GM18858 (cell line): Measurements from ENCODE around the gene ESRRB.

Source experiments
- ATAC-seq: cut with Tn5 transposase; IDR thresholded peaks from one replicate; pipeline ENCODE4 v1.9.1; 2021; ENCODE audit not compliant: unreplicated experiment

Gene ESRRB

DNA sequence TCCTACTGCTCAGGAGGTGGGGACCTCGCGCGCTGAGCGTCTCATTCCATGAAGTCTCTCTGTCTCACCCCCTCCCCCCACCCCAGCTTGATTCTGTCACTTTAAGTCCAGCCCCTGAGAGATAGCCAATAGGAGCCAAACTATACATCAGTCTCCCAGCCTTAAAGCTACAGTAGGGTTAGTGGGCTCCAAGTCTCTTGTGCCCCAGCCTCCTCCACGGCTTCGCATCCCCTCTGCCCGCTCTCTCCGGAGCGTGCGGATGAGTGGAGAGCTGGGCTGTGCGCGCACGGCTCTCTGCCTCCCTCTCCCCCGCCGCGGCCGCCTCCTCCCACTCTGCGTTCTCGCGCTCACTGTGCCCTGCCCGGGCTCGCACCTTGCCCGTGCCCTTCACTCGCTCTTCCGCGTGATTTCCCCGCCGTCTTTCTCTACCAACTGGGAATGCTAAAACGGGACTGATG, at the start of gene ESRRB:
ESRRB (plus strand) TSS at position 191 of the 458 bp plus-strand sequence; CDS start at position 456, 265 bp downstream.
- ATAC-seq = no peak

DNA sequence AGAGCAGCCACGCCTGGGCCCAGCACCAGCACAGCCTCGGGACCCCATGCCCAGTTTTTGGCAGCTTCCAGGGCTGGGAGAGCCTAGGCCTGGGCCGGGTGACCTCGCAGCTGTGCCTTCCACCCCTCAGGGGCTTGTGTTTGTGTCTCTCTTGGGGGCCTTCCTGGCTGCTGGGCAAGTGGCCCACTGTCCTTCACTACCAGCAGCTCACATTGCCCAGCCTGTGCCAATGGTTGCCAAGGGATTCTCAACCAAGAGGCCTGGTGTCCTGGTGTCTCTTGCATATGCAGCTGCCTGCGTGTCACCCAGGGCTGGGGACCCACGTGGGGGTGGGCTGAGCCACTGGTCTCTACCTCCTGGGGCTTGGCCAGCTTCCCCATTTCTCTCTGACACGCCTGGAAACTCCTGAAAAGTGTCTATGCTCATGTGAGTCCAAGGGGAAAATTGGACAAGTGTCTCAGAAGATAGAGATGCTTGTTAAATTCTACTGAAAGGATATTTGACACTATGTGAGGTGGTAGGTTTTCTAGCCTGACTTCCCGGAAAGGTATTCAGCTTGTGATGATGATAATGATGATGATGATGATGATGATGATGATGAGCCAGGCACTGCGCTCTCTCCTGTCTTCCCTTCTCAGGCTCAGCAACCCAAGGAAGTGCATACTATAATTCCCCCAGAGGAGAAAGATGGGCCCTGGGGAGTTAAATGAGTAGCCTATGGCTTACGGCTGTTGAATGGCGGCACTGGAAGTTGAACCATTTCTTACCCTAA, 48.8 kb upstream of the ESRRB start:
- ATAC-seq = no peak

DNA sequence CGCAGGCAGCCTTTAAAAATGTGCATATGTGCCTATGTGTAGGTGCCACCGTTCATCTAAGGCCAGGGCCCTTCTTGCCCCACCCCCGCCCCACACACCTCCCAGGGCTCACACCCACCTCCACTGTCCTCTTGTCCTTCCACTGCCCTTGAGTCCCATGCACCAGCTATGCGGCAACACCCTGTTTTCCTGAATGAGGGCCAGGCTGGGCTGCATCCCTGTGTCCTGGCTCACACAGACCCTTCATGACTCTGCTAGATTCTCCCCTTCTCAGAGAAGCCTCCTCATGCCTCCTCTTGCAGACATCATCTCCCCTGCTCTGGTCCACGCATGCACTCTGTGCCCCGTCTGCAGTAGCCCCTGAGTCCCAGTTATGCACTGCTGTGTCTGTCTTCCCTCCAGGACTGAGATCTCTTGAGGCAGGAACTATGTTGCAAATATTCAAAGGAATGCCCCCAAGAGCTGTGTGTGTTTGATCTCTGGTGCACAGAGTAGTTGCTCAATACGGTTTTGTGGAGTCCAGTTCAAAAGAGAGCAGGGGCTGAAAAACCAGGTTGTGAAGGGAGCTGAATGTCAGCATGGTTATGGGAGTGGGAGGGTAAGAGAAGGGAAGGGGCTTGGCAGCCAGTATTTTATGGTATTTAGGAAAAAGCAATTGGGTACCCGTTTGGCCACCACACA, 47.3 kb upstream of the ESRRB start:
- ATAC-seq = no peak

DNA sequence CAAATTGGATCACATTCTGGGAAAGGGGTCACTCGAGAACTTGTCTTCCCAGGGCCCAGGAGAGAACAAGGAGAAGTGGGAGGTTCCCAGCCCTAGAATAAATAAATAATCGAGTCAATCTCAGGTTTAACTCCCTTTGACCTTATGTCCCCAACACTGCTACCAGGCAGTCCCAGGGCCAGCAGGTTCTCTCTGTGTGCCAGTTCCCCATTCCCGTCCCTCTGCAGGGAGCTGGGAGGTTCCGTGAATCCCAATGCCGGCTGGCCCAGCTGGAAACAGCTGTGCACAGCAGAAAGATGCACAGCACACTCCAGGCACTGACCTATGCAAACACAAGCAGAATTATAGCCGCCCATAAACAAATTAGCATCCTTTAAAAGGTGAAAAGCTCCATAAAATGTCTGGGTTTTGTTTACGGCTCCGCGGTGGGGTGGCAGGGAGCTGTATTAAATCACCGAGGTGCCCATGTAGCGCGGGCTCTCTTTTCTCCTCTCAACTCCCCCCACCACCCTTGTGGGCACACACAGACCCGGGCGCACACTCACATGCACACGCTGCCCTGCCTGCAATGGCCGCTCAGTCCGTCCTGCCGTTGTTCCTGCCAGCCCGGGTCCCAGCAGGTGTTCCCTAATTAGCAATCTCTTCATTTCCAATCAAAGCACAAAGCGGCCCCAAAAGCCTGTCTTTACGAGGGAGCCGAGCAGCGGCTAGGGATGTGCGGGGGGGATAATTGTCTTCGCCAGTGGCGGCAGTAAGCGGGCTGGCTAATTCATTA, 46.6 kb upstream of the ESRRB start:
- no peak for ATAC-seq

DNA sequence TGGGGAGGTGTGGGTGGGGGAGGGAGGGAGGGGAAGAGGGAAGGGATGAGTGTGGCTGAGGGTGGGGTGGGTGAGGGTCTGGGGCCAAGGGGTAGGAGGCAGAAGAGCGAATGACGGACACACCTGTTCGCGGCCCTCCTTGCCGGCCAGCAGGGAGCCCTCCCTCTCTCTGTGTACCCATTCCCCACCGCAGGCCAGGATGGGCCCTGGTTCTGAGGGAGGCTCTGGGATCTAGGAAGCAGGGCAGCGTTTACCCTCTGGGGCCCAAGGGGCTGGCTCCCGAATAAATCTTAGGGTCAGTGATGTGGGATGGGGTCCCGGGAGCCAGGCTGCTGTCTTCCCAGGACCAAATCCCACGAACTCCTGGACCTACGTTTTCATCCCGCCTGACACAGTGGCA, 46.0 kb upstream of the ESRRB start:
- ATAC-seq = no peak

DNA sequence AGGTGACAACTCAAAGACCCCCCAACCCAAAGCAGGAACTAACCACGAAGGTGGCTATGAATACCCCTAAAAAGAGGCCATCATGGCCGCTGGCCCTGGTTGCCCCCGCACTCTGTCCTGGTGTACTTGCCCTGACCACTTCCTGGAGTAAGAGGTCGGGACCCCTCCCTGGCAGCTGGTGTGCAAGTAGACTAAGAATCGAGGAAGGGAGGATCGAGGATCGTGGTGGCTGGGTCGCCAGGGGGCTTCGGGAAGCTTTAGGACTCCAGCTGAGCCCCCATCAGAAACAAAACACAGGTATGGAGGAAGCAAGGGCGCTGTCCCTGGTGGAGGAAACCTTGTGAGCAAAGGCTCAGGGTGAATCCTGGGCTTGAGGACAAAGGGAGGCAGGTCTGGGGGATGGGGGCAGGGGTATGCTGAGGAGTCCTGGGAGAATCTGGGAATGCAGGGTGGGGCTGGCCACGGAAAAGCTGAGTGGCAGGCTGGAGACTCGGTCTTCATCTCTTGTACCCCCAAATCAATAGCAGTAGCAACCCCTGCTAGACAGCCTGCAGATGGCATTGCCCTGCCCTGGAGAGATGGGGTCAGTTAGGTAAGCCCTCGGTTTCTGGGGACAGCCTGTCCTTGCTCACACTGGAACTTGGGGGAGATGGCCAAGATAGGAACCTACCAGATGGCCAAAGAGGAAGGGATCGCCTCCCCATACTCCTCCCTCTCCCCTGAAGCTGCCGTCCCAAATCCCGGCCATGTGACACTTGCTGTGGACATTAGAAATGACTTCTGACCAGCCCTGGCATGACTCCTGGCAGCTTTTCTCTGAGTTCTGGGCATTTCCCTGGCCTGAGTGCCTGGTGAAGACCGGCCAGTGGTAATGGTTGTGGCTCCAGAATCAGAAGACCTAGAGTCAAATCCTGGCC, 45.3 kb upstream of the ESRRB start:
- no peak for ATAC-seq

DNA sequence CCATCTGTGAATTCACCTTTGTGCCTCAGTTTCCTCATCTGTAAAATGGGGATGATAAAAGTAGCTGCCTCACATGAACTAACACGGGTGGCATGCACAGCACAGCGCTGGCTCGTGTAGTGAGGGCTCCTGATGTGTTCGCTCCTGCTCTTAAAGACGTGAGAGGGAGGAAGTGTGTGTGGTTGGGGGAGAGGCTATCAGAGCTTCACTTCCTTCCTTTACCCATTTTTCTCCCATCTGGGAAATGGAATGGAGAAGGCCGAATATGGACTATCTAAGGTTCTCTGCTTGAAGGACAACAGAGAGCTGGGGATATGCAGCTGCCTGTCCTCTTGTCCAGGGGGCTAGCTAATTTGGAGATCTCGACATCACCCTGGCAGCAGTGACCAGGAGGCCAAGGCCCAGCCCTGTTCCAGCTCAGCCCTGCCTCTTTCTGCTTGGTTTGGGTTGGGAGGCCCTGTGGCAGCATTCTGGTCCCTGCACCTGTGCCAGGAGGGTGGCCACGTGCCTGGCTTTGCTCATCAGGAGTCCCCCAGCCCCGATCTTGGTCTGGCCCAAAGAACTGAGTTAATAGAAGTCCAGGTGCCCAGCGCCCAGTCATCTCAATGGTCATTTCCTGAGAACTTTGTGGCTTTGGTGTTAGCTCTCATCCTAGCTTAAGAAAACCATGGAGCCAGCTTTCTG, 44.5 kb upstream of the ESRRB start:
- no peak for ATAC-seq

DNA sequence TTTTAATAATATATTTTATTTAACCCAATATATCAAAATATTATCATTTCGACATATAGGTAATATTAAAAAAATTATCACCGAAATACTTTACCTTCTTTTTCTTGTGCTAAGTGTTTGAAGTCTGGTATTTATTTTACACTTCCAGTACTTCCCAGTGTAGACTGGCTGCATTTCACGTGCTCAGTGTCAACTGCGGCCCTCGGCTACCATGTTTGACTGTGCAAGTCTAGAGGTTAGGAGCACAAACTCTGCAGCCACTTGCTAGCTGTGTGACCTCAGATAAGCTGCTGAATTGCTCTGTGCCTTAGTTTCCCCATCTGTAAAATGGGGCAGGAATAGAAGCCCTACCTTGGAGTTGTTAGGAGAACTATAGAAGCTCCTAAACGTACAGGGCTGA, 42.3 kb upstream of the ESRRB start:
- ATAC-seq = no peak

DNA sequence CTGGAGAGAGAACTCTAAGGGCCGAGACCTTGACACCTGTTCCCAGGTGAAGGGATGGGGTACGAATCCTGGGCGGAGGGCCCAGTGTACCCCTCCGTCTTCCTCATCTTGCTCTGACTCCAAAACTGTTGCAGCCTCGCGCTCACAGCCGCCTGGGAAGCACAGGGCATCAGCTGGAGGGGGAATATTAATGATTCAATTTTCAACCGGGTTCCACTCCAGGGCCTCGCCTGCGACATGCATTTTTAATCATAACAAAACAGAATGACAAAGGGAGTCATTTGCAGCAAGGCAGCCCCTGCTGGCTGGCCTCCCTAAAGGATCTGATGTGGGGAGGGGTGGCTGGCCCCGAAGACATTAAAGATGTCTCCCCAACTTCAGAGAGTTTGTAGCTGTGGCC, 41.6 kb upstream of the ESRRB start:
- ATAC-seq = no peak

DNA sequence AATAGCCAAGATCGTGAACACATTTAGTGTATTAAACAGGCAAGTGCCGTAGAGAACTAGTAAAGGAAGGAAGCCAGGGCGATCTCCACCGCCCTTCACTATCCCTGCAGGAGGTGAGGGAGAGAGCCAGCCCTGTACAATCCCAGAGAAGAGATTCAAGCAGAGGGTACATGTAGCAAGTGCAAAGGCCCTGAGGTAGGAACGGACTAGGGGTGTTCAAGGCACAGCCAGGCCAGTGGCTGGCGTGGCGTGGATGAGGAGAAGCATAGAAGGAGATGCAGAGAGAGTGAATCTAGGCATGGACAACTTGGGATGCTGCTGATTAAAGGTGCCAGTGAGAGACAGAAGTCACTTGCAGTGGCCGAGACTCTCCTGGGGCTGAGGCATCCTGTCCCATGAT, 39.1 kb upstream of the ESRRB start:
- no peak for ATAC-seq

DNA sequence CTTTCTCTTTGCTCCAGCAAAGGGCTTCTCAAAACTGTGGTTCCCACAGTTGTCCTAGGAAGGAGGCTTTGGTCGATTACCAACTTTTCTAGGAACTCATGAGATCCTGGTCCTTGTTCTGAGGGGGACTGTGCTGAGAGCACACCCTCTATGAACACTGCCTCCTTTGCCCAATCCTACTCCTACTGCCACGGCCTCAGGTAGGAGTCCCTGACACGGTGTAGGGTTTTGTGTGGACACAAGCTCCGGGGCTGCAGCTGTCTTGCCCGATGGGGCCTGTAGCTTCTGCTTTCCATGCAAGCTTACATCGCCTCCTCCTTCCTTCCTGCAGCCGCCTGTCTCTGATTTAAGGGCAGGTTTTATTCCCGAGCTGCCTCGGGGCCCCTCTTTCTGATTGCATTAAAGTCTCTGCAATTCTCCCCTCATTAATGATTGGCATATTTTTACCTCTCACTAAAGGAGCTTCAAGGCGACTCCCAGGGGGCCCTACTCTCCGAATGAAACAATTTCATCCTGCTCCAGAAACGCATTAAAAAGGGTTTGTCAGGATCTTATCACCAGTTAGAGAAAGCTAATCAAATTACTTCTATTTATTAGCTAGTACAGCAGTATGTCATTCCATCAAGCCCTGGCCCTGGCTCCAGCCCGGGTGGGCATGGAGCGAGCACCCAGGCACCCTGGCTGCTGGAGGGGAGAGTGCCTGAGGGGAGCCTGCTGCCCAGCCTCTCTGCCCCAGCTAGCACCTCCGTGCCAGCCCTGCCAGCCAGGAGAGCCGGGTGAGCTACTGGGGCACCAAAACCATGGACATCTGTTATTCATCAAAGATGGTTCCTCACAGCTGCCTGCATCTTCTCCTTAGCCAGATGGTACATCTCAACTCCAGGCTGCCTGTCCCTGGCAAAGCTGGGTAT, 38.0 kb upstream of the ESRRB start:
- no peak for ATAC-seq

DNA sequence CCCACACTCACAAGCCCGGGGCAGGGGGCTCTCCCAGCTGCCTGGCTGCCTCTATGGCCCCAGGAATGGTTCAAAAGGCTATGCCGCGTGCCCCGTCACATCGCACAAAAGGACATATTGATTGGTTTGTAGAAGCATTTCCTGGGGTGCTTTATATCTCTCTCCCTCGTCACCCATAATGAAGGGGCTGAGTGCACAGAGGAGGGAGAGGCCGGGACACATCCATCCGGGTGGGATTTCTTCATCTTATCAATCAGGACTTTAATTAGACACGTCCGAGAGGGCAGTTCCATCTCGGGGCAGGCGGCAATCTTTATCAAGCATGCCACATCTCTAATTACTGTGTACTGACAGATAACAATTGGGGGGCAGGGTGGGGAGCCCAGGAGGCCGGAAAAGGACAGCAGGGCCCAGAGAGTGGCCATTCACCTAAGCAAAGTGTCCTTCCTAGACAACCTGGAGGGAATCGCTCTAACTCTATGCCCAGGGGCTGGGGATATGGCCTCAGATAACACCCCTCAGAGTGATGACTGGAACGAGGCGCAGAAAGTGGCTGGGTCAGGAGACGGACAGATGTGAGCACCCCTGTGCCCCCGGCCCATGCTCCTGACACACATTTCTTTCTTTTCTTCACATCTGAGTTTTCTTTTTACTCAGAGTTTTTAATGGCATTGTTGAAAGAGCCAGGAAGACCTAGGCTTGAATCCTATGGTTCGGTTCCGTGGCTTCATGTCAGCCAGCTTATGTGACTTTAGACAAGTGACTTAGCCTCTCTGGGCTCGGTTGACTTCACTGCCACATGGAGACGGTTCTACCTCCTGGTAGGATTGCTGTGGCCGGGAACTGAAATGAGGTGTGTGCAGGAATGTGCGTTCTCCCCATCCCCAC, 36.0 kb upstream of the ESRRB start:
- ATAC-seq = no peak

DNA sequence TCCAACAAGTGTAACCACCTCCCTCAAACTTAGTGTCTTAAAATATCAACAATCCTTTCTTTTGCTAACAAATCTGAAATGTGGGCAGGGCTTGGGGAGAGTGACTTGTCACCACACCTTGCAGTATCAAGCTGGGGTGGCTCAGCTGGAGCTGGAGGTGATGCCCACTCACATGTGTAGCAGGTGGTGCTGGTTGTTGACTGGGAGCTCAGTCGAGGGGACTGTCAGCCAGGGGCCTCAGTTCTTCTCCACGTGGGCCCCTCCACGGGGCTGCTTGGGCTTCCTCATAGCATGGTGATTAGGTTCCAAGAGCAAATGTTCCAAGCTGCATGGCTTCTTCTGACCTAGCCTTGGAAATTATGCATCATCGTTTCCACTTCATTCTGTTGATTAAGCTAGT, 32.6 kb upstream of the ESRRB start:
- no peak for ATAC-seq

DNA sequence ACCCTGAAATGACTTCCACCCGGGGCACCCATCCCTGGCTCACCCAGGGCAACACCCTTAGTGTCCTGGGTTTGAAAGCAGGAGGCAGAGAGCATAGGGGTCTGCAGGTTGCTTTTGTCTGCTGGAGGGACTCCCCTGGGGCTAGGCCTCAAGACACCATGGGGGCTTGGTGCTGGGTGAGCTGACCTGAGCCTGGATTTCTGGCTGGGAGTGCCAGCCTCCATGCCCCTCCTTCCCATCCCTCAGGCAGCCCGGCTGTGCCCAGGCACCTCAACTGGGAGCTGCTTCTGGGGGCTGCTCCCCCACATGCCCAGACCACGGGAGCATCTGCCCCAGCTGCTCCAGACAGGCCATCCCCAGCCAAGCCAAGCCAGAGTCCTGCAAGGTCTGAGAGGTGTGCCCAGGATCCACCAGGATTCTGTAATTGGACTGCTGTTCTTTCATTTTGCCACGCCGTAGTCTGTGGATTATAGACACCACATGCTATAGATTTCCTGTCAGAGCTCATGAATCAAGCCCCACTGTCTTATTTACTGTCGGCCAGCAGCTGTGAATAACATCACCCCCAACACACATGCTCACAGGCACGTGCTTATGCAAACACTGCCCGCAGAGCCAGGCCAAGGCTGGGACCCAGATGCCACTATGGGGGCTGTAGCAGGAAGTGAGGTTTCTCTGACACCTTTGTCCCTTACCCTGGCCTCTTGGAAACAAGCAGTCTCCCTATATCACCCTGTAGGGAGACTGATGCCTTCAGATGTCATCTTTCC, 29.4 kb upstream of the ESRRB start:
- no peak for ATAC-seq

DNA sequence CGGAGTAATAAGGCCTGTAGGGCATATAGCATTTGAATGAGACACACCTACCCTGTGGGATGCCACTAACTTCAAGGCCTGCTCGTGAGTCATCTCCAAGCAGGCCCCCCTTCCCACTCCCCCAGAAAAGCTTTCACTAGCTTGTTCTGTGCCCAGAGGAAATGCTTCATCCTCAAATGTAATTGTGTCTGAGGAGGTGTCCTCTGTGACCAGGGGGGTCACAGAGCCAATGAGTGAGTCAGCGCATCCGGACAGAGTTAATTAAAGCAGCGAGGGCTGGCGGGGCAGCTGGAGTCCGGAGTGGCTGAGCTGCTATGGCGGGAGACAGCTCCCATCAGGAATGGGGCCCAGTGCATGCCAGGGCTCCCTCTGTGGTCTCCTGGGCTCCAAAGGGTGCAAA, 27.0 kb upstream of the ESRRB start:
- ATAC-seq = no peak

DNA sequence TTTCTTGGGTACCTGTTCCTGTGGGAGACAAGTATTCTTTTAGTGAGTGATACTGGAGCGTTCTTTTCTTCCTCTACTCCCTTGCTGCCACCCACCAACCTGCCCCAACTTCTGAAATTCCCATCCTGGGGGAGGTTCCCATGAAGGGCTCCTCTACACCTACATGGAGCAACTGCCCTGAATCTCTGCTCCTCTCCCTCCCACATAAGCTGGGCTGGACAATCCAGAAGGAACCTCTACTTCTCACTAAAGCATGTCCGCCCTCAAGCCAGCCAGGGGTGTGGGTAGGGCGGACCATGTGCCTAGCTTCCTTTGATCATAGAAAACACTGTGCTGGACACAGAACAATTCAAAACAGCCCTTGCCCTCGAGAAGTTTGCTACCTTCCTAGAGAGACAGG, 25.9 kb upstream of the ESRRB start:
- no peak for ATAC-seq

DNA sequence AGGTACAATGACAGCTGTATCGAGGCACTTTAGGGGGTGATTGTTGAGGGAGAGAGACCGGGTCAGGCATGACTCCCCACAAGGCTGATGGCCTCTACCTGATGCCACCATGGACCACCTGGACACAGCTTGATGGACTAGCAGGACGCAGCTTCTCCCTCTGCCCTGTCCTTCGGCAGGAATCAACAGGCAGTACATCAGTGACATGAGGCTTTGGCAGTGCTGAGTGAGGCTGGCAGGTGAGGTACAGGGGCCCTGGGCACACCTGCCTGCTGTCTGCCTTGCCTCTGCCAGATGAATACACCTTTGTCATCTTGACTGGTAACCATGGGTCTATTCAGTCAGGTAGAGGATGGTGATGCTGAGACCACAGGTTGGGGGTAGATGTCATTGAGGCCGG, 25.3 kb upstream of the ESRRB start:
- no peak for ATAC-seq
